NCI-H526 treated with DMSO at 0.1 percent for 48 hours (cell line): ENCODE results near the gene FYCO1.

Experiments
- DNase-seq: peaks from one replicate; lab custom pipeline; 2025; lab: John Stamatoyannopoulos, UW

The FYCO1 gene

GRCh38 chr3:45984331-45985312 lies 11.0 kb downstream of the FYCO1 start:
- DNase-seq: no peak

DNA sequence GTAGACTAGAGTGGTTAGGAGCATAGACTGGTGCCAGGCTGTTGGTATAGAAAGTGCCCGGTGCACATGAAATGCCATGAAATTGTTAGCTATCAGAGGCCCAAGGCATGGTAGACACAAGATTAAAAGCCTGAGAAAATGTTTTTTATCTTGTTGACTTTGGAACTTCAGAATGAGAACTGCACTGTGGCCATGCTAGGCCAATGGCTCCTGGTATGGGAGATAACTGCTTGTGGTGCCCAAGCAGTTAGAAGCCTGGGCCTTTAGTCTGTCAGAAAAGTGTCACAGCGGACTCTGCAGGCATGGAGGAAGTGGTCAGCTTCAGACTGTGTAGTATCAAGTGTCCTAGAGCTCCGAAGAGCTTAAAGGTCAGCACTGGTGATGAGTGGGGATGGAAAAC lies 11.9 kb downstream of the FYCO1 start:
- no peak for DNase-seq

DNA sequence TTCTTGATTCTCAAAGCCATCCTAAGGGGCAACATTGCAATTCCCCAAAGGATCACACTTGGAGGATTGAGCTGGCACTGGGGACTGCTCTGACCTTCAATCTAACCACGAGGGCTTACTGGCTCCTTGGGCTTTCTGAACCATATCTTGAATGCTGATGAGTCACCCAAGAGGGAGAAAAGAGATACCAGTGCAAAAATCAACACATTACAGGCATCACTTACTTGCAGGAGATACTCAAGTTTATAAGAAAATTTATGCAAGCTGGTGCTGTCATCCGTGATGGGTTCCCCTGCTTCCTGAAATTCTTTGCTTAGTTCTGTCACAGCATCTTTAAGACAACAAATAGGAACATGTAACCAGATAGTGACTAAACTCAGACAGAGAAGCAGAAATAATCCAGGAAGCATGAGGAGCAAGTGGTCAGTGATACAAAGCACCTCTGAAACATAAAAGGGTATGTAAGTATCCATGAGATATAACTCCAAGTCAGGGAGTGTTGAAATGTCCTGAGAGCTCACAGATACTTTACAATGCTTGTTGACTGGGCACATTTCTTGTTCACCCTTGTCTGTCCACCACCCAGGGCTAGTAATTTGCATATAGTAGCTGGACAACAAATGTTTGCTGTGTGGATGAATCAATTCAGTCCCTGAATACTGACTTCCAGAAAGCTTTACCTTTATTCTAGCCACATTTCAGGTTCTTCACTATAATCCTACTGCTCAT lies 14.1 kb downstream of the FYCO1 start:
- DNase-seq: no peak

- DNase-seq: no peak
Observed at GRCh38 chr3:45980819-45981218, 14.8 kb downstream of the FYCO1 start.

DNA sequence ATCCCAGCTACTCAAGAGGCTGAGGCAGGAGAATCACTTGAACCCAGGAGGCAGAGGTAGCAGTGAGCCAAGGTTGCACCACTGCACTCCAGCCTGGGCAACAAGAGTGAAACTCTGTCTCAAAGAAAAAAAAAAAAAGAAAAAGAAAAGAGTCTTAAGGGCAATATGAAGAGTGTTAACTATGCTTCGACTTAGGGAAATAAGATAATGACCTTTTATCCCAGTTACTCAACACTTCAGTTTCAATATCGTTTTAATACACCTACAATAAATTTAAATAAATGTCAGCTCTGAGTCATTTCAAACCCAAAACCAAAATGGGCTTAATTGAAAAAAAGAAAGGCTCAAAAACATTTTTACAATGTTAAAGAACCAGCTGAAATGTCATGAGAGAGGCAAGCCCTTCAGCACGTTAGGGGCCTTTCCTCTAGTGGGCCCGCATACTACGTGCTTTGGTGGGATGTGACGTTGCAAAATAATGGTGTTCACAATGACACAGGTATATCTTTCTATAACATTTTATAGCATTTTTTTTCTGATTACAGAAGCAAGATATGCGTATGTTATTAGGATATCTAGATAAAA lies 15.3 kb downstream of the FYCO1 start:
- no peak for DNase-seq

DNA sequence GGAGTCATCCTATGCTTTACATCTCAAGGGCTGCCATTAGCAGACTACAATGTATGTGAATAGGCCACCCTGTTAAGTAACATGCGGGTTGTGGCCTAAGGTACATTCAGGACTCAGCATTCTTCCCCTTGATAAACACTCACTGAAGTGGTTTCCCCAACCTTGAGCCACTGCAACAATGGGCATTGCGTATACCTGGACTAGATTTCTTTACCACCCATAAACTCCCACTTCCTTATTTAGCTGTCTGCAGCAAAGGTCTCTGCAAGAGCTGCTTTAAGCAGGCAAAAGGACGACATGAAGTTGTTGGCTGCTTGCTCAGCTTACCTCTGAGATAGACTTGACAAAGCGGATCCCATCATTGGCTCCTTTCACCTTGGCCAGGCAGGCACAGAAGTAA lies 16.2 kb downstream of the FYCO1 start:
- no peak for DNase-seq

DNA sequence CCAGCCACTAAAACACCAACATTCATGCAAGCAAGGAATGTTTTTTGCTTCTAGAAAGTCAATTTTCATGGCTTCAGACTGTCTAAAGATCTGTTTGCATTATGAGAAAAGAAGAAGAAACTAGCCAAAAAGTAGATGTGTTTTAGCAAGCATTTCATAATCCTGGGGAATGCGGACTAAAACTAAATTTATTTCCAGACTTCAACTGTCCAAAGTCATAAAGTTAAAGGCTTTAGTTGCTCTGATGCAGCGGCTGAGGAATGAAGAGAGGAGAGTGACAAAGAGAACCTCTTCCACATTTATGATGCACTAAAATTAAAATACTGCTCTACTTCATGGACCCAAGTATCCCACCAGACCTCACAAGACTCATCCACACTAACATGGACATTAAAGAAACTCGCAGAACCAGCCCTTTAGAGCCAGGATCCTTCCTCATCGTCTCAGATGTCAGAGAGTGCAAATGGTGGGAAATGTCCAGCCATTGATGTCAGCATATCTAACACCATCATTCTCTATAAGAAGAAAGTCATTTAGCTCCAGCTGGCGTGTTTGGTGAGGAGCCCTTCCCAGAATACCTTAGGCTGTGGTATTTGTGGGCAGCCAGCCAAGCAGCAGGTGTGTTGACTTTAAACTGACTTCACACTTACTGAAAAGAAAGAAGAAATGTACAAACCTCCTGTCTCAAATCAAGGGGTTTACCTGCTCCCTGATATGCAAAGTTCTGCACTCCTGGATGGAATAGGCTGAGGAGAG lies 17.4 kb downstream of the FYCO1 start:
- DNase-seq: no peak

DNA sequence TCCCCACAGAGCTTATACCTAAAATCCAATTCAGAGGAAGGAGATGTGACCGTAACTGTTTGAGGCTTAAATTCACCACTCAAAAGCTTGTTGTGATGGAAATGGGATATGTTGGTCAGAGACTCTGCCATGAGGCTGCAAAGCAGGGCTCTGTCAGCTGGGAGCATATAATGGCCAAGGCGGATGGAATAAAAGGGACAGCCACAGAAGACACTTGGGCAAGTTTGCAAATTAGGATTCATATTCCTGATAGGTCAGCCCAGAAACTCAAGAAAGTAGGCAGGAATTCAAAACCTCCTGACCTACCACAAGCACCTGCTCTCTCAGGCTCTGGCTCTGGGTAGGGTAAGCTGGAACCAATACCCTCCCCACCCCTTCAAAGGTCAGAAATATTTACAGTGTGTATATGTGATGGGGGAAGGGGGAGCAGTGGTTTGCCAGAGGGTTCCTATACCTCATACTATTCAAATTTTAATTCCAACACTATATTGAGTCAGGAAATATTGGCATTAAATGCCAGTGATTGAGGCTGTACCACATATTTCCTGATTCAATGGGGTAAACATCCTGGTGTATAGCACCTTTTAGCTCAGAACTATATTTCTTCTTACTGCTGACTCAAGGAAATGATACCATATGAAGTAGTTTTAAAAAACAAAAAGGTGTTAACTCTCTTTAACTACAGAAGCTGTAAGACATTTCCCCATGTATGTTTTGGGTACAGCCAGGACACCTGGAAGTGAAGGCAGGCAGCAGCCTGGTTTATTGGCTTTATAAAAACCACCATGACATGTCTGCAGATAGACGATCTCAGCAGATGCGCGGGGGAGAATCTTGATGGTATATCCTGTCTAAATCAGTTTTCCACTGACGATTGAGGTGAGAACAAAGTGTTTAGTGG lies 19.2 kb downstream of the FYCO1 start:
- no peak for DNase-seq

- no peak for DNase-seq
Observed at GRCh38 chr3:45975686-45976085, 19.9 kb downstream of the FYCO1 start.

GRCh38 chr3:45974686-45975085 lies 20.9 kb downstream of the FYCO1 start:
- DNase-seq: peak; percentile 12

GRCh38 chr3:45972534-45973402 lies 22.9 kb downstream of the FYCO1 start:
- no peak for DNase-seq

- no peak for DNase-seq
Observed at GRCh38 chr3:45969953-45970352, 25.7 kb downstream of the FYCO1 start.

GRCh38 chr3:45969116-45969515 lies 26.5 kb downstream of the FYCO1 start:
- DNase-seq: no peak

DNA sequence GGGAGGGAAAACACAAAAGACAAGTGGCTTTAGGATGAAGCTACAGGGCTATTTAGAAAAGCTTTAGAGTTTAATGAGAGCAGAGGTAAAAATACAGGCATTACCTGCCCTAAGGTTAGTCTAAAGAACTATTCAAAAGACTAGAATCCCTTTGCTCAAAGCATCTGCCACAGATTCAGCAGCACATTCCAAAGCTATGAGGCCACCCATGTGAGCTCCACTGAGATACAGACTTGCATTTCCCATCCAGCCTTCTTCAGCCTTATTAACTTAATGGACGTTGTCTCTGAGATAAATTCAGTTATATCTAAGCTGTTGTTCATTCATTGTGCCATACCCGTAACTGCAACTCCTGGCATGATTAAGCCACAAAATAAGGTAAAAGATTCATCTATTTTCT lies 26.9 kb downstream of the FYCO1 start:
- DNase-seq: no peak

DNA sequence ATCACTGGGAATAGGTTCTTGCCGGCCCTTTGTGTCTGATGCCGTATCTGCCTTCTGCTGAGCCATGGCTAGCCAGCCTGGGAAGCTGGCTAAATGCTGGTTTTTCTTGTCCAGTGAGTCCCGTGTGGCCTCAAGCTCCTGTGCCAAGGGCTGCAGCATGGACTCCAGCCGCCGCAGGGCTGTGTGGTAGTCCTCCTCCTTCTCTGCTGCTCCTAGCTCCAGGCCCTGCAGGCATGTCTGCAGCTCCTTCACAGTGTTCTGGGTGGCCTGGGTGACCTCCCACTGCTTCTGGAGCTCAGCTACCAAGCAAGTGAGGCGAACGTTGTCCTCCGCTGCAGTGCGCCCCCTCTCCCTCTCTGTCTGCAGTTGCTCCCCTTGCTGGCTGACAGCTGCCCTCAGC lies 27.5 kb downstream of the FYCO1 start:
- no peak for DNase-seq

DNA sequence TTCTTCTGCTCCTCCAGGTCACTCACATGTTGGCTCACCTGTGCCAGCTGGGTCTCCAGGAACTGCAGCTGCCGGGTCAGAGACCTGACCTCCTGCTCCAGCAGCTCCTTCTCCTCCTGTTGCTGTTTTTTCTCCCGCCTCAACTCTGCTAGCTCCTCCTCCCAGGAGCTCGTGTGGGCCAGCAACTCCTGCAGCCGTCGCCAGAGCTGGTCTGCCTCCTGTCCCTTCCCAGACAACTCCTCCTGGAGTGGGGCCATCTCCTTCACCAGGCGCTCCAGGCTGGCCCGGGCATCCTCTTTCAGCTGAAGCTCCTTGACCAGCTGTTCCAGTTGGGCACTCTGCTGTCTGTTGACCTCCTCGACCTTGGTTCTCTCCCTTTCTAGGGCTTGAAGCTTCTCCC lies 27.9 kb downstream of the FYCO1 start:
- no peak for DNase-seq

DNA sequence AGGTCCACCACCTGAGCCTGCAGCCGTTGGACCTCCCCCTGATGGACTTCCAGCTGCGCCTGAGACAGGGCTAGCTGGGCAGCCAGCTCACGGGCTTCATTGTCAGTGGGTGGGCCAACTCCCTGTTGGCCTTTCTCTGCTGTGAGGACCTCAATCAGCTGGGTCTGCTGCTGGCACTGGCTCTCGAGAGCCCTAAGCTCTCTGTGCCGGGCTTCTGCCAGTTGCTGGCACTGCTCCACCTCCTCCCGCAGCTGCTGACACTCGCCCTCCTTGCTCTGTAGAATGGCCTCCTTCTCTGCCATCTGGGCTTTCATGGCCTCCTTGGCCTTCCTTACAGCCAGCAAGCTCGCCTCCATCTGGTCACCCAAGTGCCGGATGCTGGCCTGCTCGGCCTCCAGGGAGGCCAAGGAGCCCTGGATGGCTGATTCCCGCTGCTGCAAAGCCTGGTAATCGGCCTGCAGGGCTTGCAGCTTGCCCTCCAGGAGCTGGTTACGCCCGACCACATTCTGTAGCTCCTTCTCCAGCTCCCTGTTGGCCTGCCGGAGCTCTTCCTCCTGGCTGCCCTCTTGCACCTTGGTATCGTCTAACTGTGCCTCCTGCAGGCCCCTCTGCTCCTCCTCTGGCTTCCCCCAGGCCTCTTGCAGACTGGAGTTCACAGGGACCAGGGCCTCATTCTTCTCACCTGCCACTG lies 28.5 kb downstream of the FYCO1 start:
- no peak for DNase-seq

DNA sequence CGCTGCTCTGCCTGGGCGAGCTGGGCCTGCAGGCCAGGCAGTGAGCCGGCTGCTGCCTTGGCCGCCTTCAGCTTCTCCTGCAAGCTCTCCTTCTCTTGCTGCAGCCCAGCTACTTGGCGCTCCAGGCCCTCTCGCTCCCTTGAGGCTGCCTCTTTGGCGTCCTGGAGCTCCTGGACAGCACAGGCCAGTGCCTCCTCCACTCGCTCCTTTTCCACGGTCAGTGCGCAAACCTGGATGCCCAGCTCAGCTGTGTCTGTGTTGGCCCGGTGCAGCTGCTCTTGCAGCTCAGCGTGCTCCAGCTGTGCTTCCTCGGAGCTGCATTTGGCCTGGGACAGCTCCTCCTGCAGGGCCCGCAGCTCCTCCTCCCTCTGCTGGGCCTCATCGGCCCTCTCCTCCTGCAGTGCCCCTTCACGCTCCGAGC lies 29.2 kb downstream of the FYCO1 start:
- DNase-seq: no peak

DNA sequence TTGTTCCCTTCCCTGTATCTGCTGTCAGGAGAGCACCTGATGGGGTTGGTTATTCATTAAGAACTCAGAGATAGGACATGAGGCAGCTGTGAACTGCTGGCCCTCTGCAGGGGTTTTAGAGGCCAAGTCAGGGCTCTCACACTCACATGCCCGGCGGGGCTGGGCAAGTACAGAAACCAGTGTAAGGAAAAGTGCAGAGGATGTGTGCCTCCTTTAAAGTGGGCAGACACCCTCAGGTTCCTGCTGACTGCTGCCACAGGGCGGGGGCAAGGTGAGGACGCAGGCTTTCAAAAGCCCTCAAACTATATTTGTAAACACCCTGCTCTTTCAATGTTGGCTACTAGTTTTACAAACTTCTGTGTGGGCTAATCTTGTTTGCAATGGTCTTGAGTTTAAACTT lies 30.0 kb downstream of the FYCO1 start:
- no peak for DNase-seq
